HFFc6 (cell line): ENCODE results near the gene TMEM200B. TPM values are rescaled to one million over a fixed set of nuclear protein-coding genes. Genes with fewer than 3 reads are reported as not detected.
"Not testable (repeated sequence)": the region's sequence is repeated elsewhere in the genome, so short reads cannot be mapped to it uniquely, and the experiment has no call there.

Experiments used
- DNase-seq: peaks from one replicate; pipeline ENCODE4 v3.0.0-alpha.2; 2018
- H3K27ac Mint-ChIP-seq: 2 replicates; pipeline ENCODE4 v1.8.0; 2020; ENCODE audit warnings: mild to moderate bottlenecking, mixed read lengths
- H3K27me3 Mint-ChIP-seq: 2 replicates; pipeline ENCODE4 v1.8.0; 2021; ENCODE audit warnings: mild to moderate bottlenecking, moderate library complexity, mixed read lengths; ENCODE audit not compliant: insufficient read depth
- H3K36me3 Mint-ChIP-seq: 2 replicates; pipeline ENCODE4 v1.8.0; 2021; ENCODE audit warnings: low read depth, mixed read lengths
- H3K4me1 Mint-ChIP-seq: 2 replicates; pipeline ENCODE4 v1.8.0; 2020; ENCODE audit warnings: low read depth, mixed read lengths
- H3K4me3 Mint-ChIP-seq: 2 replicates; pipeline ENCODE4 v1.8.0; 2020; ENCODE audit warnings: mild to moderate bottlenecking, moderate library complexity, mixed read lengths
- H3K9me3 Mint-ChIP-seq: 2 replicates; pipeline ENCODE4 v1.8.0; 2020; ENCODE audit warnings: mild to moderate bottlenecking, mixed read lengths
- total RNA-seq, 6 experiments: library from RNA; stranded (reverse); fragmentation: NEBNext Ultra II Directional; extraction: Animal tissue kit (Norgen Biotek cat#: 25700); gene quantifications; 2 replicates in 1 of 6; 3 replicates in 5 of 6; pipeline ENCODE4 v1.2.3, GENCODE V29; 2021
- TF ChIP-seq, protein P1 (sequence below): fragments of 200-600 bp; sonication (generic); IDR thresholded peaks from 2 replicates; pipeline ENCODE4 v1.5.0; 2021; ENCODE audit warnings: antibody characterized with exemption, mild to moderate bottlenecking

The TMEM200B gene
- total RNA-seq, 6 experiments from 2014 or later, result 12.7 to 15.4 (median 13.6) TPM

GRCh38 chr1:29090937-29091618 is 32.6 kb downstream of the TMEM200B start:
- Mint-ChIP-seq H3K4me3 (no peak overlapping the region), H3K4me1 (no peaks in the 10 kb centered on the region; the same call in 1 of the 2 replicates), H3K27me3 (no peaks in the 10 kb centered on the region; the same call in 1 of the 2 replicates), H3K9me3 (no peaks in the 10 kb centered on the region), H3K27ac (no peak overlapping the region), H3K36me3 (no peaks in the 10 kb centered on the region; the same call in 1 of the 2 replicates)
- TF ChIP-seq, protein P1, sequence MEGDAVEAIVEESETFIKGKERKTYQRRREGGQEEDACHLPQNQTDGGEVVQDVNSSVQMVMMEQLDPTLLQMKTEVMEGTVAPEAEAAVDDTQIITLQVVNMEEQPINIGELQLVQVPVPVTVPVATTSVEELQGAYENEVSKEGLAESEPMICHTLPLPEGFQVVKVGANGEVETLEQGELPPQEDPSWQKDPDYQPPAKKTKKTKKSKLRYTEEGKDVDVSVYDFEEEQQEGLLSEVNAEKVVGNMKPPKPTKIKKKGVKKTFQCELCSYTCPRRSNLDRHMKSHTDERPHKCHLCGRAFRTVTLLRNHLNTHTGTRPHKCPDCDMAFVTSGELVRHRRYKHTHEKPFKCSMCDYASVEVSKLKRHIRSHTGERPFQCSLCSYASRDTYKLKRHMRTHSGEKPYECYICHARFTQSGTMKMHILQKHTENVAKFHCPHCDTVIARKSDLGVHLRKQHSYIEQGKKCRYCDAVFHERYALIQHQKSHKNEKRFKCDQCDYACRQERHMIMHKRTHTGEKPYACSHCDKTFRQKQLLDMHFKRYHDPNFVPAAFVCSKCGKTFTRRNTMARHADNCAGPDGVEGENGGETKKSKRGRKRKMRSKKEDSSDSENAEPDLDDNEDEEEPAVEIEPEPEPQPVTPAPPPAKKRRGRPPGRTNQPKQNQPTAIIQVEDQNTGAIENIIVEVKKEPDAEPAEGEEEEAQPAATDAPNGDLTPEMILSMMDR, result no peak
- no peak for DNase-seq

DNA sequence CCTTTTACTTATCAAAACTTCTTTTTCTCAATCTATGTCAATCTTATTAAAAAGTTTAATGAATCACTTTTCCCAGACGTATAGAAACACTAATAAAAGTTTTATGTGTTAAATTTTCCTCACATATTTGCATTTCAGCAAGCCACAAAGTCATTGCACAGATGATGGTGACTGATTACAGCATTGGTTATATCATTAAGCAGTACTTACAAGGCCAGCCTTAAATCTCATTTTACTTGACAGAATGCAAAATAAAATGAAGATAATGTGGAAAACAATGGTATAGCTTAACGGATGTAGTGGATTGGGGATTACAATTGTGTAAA is 39.5 kb downstream of the TMEM200B start:
- peaks cover under 1% of the 10 kb centered on the region; the same call in 1 of the 2 replicates for H3K27me3 Mint-ChIP-seq
- no peaks in the 10 kb centered on the region for H3K36me3 Mint-ChIP-seq
- H3K27ac Mint-ChIP-seq, result no peak overlapping the region
- TF ChIP-seq, protein P1, result no peak
- H3K4me3 Mint-ChIP-seq, result no peak overlapping the region
- H3K4me1 Mint-ChIP-seq, result no peaks in the 10 kb centered on the region
- DNase-seq, result no peak
- no peaks in the 10 kb centered on the region for H3K9me3 Mint-ChIP-seq

DNA sequence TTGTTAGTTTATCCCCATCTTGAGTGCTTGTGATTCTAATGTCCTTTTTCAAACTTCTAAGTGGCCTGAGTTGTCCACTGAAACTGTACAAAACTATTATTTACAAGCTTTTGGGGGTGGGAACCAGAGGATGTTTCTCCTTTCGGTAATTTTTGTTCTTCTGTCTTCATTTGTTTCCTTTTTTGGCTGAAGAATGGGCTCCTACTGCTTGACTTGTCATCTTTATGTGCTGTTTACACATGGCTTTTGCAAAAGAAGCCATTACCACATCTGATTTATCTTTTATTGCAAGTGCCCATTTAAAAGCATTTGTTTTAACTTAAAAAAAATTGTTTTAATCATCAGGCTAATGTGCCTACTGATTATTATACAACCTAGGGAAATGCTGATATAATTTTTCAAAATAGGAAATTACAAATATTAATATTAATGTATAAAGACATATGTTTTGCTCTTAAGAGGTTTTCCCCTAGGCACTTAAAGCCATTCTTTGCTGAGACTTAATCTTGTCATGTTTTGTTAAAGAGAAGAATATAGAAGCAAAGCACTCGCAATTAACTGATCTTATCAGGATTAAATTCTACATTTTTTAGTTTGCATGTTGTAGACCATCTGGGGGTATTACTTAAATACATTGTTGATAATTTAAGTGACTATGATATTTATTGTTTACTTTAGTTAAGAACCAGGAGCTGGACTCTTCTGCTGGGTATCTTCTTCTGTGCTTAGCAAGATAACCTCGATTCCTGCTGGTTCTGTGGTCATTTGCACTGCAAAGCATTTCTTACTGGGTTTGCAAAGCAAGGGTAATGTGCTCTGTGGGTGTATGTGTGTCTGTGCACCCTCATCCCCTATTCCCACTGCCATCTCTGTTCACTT is 40.1 kb downstream of the TMEM200B start:
- H3K4me1 Mint-ChIP-seq, result no peaks in the 10 kb centered on the region
- peaks cover 2% of the 10 kb centered on the region; the same call in 1 of the 2 replicates for H3K27me3 Mint-ChIP-seq
- no peak overlapping the region for H3K27ac Mint-ChIP-seq
- no peaks in the 10 kb centered on the region for H3K36me3 Mint-ChIP-seq
- DNase-seq, result no peak
- H3K9me3 Mint-ChIP-seq, result no peaks in the 10 kb centered on the region
- TF ChIP-seq, protein P1, result no peak
- H3K4me3 Mint-ChIP-seq, result no peak overlapping the region

DNA sequence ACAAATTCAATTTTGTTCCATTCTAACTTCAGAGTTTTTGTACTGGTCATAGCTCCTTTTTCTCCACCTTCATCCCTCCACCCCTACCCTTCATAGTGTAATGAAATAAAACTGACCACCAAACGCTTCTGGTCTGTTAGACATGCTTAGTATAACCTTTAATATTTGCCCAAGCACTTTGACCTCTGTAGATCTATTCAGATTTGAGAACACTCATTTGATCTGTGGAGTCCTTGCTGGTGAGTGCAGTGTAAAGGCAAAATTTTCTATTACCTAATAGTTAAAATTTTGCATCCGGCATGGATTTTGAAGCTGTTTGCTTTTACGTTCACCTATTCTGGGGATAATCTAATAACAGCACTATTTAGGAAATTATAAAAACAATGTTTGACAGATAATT is 41.2 kb downstream of the TMEM200B start:
- H3K36me3 Mint-ChIP-seq, result no peaks in the 10 kb centered on the region
- no peaks in the 10 kb centered on the region for H3K4me1 Mint-ChIP-seq
- H3K9me3 Mint-ChIP-seq, result no peaks in the 10 kb centered on the region
- DNase-seq, result no peak
- H3K4me3 Mint-ChIP-seq, result no peak overlapping the region
- H3K27me3 Mint-ChIP-seq, result peaks cover 2% of the 10 kb centered on the region; the same call in 1 of the 2 replicates
- no peak overlapping the region for H3K27ac Mint-ChIP-seq
- TF ChIP-seq, protein P1, result no peak

DNA sequence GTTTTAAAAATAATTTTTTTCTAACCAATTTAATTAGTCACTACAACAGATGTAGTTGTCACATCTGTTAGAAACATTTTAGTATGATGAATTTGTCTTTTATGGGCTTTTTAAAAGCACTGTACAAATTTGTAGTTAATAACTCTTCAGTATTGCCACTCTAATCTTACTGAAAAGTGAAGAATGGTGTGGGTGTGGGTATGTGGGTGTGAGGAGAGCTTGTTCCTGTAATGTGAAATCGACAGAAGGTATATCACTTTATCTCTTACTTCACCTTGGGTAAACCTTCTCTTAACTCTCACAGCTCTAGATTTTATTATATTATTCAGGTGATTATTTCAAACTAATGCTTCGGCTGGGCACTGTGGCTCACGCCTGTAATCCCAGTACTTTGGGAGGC is 42.5 kb downstream of the TMEM200B start:
- H3K4me1 Mint-ChIP-seq, result no peaks in the 10 kb centered on the region
- no peak for DNase-seq
- H3K27me3 Mint-ChIP-seq, result peaks cover 2% of the 10 kb centered on the region; the same call in 1 of the 2 replicates
- TF ChIP-seq, protein P1, result no peak
- H3K4me3 Mint-ChIP-seq, result no peak overlapping the region
- no peaks in the 10 kb centered on the region for H3K9me3 Mint-ChIP-seq
- H3K27ac Mint-ChIP-seq, result no peak overlapping the region
- no peaks in the 10 kb centered on the region for H3K36me3 Mint-ChIP-seq

- H3K36me3 Mint-ChIP-seq, H3K4me3 Mint-ChIP-seq, H3K4me1 Mint-ChIP-seq, H3K27ac Mint-ChIP-seq, H3K9me3 Mint-ChIP-seq, H3K27me3 Mint-ChIP-seq, DNase-seq: not testable (repeated sequence)
Observed at GRCh38 chr1:29079916-29080629, 43.6 kb downstream of the TMEM200B start.
